ENCODE measurements around the gene PDZD4. TPM values are rescaled to one million over a fixed set of nuclear protein-coding genes. Genes with fewer than 3 reads are reported as not detected.

Gene PDZD4
- total RNA-seq, 2 experiments from 2014 or later: not detected

GRCh38 chrX:153764786-153765137 lies 65.6 kb downstream of the PDZD4 start:
- CTCF ChIA-PET (ENCODE audit: unreplicated experiment): no interaction called here
- Histone ChIP-seq H3K4me2 (ENCODE audit: low read length) (no peak overlapping the region), H3K79me2 (ENCODE audit: insufficient read depth, low read depth, low read length) (no peaks in the 10 kb centered on the region), H3K27ac (ENCODE audit: low read depth, low read length, poor library complexity, severe bottlenecking) (no peak overlapping the region), H4K20me1 (ENCODE audit: insufficient read depth, low read length) (no peaks in the 10 kb centered on the region), H2AFZ (ENCODE audit: low read length) (no peak overlapping the region), H3K9me2 (ENCODE audit: insufficient read depth, low read length) (no peaks in the 10 kb centered on the region), H3K4me3 (ENCODE audit: low read depth, low read length, poor library complexity, severe bottlenecking) (no peak overlapping the region), H3K9me3 (ENCODE audit: low read length) (no peaks in the 10 kb centered on the region), H3K4me1 (ENCODE audit: insufficient read depth, low read length, poor library complexity, severe bottlenecking) (peaks cover 6% of the 10 kb centered on the region), H3K36me3 (ENCODE audit: insufficient read depth, low read length) (no peaks in the 10 kb centered on the region)
- POLR2A ChIA-PET: no interaction called here
- DNase-seq (ENCODE audit: low spot score): no peak
- no TSS peak for BruUV-seq (replicated peaks)
- TF ChIP-seq, protein P1, sequence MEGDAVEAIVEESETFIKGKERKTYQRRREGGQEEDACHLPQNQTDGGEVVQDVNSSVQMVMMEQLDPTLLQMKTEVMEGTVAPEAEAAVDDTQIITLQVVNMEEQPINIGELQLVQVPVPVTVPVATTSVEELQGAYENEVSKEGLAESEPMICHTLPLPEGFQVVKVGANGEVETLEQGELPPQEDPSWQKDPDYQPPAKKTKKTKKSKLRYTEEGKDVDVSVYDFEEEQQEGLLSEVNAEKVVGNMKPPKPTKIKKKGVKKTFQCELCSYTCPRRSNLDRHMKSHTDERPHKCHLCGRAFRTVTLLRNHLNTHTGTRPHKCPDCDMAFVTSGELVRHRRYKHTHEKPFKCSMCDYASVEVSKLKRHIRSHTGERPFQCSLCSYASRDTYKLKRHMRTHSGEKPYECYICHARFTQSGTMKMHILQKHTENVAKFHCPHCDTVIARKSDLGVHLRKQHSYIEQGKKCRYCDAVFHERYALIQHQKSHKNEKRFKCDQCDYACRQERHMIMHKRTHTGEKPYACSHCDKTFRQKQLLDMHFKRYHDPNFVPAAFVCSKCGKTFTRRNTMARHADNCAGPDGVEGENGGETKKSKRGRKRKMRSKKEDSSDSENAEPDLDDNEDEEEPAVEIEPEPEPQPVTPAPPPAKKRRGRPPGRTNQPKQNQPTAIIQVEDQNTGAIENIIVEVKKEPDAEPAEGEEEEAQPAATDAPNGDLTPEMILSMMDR (conservative IDR thresholded peaks at IDR 0.05; ENCODE audit: low read length): no peak
- no peak for TF ChIP-seq EZH2phosphoT487 (IDR thresholded peaks at IDR 0.05; ENCODE audit: borderline replicate concordance, low read depth, low read length)
- intact Hi-C loops (cut with micrococcal nuclease; ENCODE audit: unreplicated experiment): loop anchor here (1.0 to 10.0 kb wide), 4 partner anchors 70 to 183 kb away; partner anchors contain the start of genes PDZD4 and SLC6A8

- no peaks in the 10 kb centered on the region for H3K36me3 ChIP-seq (ENCODE audit: insufficient read depth, low read length)
- TF ChIP-seq EZH2phosphoT487 (IDR thresholded peaks at IDR 0.05; ENCODE audit: borderline replicate concordance, low read depth, low read length): no peak
- TF ChIP-seq, protein P1 (conservative IDR thresholded peaks at IDR 0.05; ENCODE audit: low read length): peak; percentile 78
- H4K20me1 ChIP-seq (ENCODE audit: insufficient read depth, low read length): no peaks in the 10 kb centered on the region
- no peak within 1 kb of the TSS for H2AFZ ChIP-seq (ENCODE audit: low read length)
- no peak within 1 kb of the TSS for H3K27ac ChIP-seq (ENCODE audit: low read depth, low read length, poor library complexity, severe bottlenecking)
- ChIA-PET POLR2A (no interaction called here), CTCF (ENCODE audit: unreplicated experiment) (no interaction called here)
- intact Hi-C loops (cut with micrococcal nuclease; ENCODE audit: unreplicated experiment): loop anchor here (1.0 to 10.0 kb wide), 4 partner anchors 71 to 183 kb away; partner anchors contain the start of genes PDZD4 and SLC6A8
- DNase-seq (ENCODE audit: low spot score): peak; percentile 64
- H3K79me2 ChIP-seq (ENCODE audit: insufficient read depth, low read depth, low read length): no peaks in the 10 kb centered on the region
- no TSS peak for BruUV-seq (replicated peaks)
- H3K9me3 ChIP-seq (ENCODE audit: low read length): no peaks in the 10 kb centered on the region
- no peaks in the 10 kb centered on the region for H3K9me2 ChIP-seq (ENCODE audit: insufficient read depth, low read length)
- H3K4me1 ChIP-seq (ENCODE audit: insufficient read depth, low read length, poor library complexity, severe bottlenecking): peaks cover 6% of the 10 kb centered on the region
- no peak within 1 kb of the TSS for H3K4me3 ChIP-seq (ENCODE audit: low read depth, low read length, poor library complexity, severe bottlenecking)
- H3K4me2 ChIP-seq (ENCODE audit: low read length): no peak within 1 kb of the TSS
These were observed 66.2 kb downstream of the PDZD4 start, which contains the start of gene PLXNB3 for GRCh38 chrX:153763989-153764755. PLXNB3 (plus strand) TSS chrX:153764249; CDS start chrX:153765536, 1,287 bp downstream.

All from OCI-LY7 (cell line).